Skeletal muscle cell (primary cell): ENCODE data around the gene CRBN.

ENCODE experiments used
- DNase-seq: peaks from one replicate; pipeline ENCODE4 v3.0.0-alpha.2; 2010; ENCODE audit warnings: low read depth
- H3K4me3 ChIP-seq: 2 replicates; pipeline ENCODE4 v1.5.1; 2011; ENCODE audit warnings: low read depth, mild to moderate bottlenecking, control low read depth, low read length, moderate library complexity

The CRBN gene

GRCh38 chr3:3179407-3180094 lies at the start of gene CRBN:
Gene CRBN (minus strand): TSS chr3:3179691. CDS start chr3:3179687, 4 bp downstream.
- peak; percentile 39 for DNase-seq
- H3K4me3 ChIP-seq = peak within 1 kb of the TSS; percentile 95

GRCh38 chr3:3227640-3228039 lies 48.1 kb upstream of the CRBN start:
- DNase-seq = no peak
- no peak overlapping the region for H3K4me3 ChIP-seq

GRCh38 chr3:3221528-3221927 lies 42.0 kb upstream of the CRBN start:
- no peak for DNase-seq
- no peak overlapping the region for H3K4me3 ChIP-seq

DNA sequence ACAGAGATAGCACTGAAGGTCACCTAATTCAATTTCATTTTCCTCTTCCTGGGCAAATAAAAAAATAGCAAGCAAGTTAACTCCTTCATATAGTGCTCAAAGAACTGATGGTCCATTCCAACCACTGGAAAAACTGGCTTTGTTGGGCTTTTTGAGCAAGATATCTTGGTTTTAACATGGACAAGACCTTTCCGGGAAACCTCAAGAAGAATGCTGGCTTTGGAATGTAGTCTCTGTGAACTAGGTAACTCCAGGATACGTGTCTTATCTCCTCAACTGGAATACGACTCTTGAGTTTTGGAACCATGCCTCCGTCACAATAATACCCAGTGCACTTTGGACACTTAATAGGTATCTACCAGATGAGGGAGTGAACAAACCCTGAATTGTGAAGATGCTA lies 36.9 kb upstream of the CRBN start:
- DNase-seq = no peak
- no peak overlapping the region for H3K4me3 ChIP-seq

DNA sequence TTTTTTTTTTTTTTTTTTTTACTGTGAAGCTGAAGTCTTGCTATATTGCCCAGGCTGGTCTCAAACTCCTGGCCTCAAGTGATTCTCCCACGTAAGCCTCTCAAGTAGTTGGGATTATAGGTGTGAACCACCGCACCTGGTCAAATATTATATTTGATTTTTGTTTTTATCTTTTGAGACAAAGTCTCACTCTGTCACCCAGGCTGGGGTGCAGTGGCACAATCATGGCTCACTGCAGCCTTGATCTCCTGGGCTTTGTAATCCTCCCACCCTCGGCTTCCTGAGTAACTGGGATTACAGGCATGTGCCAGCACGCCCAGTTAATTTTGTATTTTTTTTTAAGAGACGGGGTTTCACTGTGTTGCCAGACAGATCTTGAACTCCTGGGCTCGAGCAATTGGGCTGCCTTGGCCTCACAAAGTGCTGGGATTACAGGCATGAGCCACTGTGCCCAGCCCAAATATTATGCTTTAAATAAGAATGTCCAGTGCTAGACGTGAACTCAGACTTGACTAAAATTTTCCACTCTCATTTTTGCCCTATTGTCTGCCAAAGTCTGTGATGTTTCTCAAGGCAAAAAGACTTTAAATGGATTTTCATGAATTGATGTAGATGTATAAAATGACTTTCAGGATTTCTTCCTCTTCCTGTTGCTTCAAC lies 33.4 kb upstream of the CRBN start:
- no peak for DNase-seq
- H3K4me3 ChIP-seq = no peak overlapping the region

DNA sequence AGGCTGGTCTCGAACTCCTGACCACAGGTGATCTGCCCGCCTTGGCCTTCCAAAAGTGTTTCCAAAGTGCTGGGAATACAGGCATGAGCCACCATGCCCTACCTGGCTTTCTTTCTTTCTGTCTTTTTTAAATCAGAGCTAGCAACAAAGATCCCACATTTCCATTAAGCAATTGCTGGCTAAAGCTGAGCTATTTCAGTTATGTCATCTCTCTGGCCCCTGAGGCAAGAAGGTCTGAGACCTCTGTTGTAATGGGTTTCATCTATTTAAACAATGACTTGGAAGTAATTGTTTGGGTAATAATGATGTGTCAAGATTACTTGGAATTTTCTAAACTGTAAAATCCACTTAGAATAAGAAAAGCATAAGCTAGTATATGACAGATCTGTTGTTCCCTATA lies 30.2 kb upstream of the CRBN start:
- no peak overlapping the region for H3K4me3 ChIP-seq
- DNase-seq = no peak

GRCh38 chr3:3209057-3209456 lies 29.6 kb upstream of the CRBN start:
- DNase-seq = no peak
- H3K4me3 ChIP-seq = no peak overlapping the region

DNA sequence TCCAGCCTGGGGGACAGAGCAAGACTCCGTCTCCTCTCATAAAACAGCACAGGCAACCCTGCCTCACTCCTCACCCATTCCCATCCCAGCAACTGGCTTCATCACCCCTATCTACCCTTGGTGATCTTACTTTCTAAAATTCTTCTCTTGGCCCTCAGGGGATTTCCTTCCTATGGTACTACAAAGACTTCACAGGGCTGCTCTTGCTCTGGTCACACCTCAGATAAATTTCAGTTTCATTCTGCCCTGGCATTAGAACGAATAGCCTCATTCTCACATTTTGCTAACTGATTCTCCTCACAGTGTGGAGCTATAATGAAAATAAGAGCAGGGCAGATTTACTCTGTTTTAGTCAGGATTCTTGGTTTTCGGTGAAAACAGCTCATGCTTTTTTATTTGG lies 22.1 kb upstream of the CRBN start:
- DNase-seq = no peak
- H3K4me3 ChIP-seq = no peak overlapping the region

- peak; percentile 18 for DNase-seq
- H3K4me3 ChIP-seq = no peak overlapping the region
These were observed 21.2 kb upstream of the CRBN start for GRCh38 chr3:3200632-3201212.

DNA sequence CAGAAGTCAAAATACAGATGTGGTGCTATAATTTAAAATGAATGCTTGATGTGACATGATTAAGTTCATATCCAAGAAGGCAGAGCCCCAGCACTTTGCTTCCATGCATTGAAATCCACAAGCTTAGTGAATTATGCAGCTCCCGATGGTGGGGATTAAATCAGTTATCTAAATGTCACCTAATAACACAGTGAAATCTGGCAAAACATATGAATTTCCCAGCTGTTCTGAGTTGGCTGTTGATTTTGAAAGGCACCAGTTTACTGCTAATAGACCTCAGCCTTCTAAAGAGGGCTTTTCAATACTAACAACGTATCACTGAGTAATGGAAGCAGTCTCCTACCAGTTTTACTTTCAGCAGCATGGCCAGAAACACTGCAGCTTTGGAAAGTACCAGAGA lies 19.8 kb upstream of the CRBN start:
- DNase-seq = no peak
- no peak overlapping the region for H3K4me3 ChIP-seq

GRCh38 chr3:3196148-3196861 lies 16.8 kb upstream of the CRBN start:
- no peak for DNase-seq
- H3K4me3 ChIP-seq = no peak overlapping the region

DNA sequence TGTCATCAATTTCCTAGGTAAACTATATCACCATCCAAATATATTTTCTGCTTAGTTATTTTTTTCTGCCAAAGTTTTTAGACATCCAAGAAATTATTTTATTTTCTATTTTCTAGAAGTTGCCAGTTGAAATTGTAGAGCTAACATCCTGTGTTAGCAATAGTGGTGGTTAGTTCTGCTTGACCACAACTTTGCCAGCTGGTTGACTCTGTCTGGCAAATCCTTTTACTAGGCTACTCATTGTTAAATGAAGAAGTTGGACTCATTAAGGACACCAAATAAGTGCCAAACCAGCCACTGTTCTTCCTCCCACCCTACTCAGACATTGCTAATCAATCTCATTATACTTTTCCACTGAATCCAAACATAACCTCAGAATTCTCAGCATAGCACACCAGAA lies 15.4 kb upstream of the CRBN start:
- DNase-seq = no peak

GRCh38 chr3:3192286-3192675 lies 12.8 kb upstream of the CRBN start:
- no peak overlapping the region for H3K4me3 ChIP-seq
- DNase-seq = no peak

More for the DNA sequence above, 15.4 kb upstream of the CRBN start:
- no peak overlapping the region for H3K4me3 ChIP-seq

- no peak overlapping the region for H3K4me3 ChIP-seq
- no peak for DNase-seq
These were observed 12.3 kb upstream of the CRBN start for GRCh38 chr3:3191675-3192285.

DNA sequence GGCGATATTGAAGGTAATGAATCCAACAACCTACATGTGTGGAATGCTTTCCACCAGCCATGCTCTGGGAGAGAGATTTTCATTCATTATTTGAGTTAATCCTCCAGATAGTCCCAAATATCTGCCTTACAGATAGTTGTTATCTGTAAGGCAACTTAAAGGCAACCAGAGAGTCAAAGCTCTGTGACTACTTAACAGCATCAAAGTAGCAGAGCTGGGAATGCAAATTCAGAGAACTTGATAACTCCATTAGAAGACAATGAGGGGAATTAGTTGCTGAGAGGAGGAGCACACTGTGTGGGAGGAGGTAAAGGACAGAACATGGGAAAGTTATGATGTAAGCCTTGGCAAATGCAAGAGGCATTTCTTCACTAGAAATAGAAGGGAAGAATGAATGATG lies 10.5 kb upstream of the CRBN start:
- DNase-seq = no peak
- no peak overlapping the region for H3K4me3 ChIP-seq

DNA sequence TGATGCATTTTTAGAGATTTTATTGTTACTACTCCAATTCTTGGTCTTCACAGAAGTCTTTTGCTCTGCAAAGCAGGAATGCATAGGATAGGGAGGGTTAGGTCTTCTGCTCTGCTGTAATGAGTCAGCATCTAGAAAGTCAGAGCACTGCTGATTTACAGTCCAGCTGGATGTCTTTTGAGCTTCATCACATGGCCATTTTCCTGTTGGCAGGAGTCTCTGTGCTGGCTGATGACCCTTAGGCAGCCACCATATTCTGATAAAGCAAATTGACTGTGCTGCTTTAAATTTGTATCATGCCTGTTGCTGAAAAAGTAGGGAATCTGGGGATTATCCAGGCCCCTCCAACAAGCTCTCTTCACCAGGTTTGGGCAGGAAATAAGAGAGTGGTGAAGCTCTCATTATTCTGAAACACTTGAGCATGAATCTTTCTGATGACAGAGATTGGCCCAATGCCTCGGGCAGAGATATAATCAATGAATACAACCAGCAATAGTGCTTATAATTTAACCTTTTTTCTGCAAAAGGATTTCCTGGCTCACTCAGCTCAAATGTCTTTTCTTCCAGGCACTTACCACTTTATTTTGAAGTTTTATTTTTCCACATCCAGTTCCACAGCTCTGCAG lies 9.7 kb upstream of the CRBN start:
- no peak overlapping the region for H3K4me3 ChIP-seq

GRCh38 chr3:3184876-3185275 lies 5.4 kb upstream of the CRBN start:
- DNase-seq = no peak
- H3K4me3 ChIP-seq = no peak overlapping the region

More for the DNA sequence above, 9.7 kb upstream of the CRBN start:
- DNase-seq = no peak

GRCh38 chr3:3180456-3180855 lies 965 bp upstream of the CRBN start:
- no peak overlapping the region for H3K4me3 ChIP-seq
- DNase-seq = no peak

GRCh38 chr3:3178498-3179328 lies 778 bp downstream of the CRBN start:
- no peak for DNase-seq
- peak overlapping the region; percentile 95 for H3K4me3 ChIP-seq
